Esophagus squamous epithelium (tissue), 5 donors: Measurements from ENCODE around the gene SULT1C3. TPM values are rescaled to one million over a fixed set of nuclear protein-coding genes. Genes with fewer than 3 reads are reported as not detected.

ENCODE experiments used
- DNase-seq: peaks from one replicate; lab custom pipeline; 2025; lab: John Stamatoyannopoulos, UW
- H3K27ac ChIP-seq, 4 donors: fragments of 200-600 bp; sonication (generic); one replicate each; pipeline ENCODE4 v1.5.1; 2016 to 2019; ENCODE audit warnings: mild to moderate bottlenecking in 1 of 4
- H3K27me3 ChIP-seq, 4 donors: fragments of 200-600 bp; sonication (generic); 1 replicate in 3 of 4; 2 replicates in 1 of 4; pipeline versions ENCODE4 v1.5.1 to v1.6.0; 2017 to 2021; ENCODE audit warnings: antibody characterized with exemption in 1 of 4
- H3K36me3 ChIP-seq, 3 donors: fragments of 200-600 bp; sonication (generic); one replicate each; pipeline ENCODE4 v1.5.1; 2016 to 2019
- H3K4me1 ChIP-seq, 3 donors: fragments of 200-600 bp; sonication (generic); one replicate each; pipeline ENCODE4 v1.5.1; 2017 to 2019
- H3K4me3 ChIP-seq, 4 donors: fragments of 200-600 bp; sonication (generic); 1 replicate in 3 of 4; 2 replicates in 1 of 4; pipeline ENCODE4 v1.5.1; 2016 to 2019; ENCODE audit warnings: mild to moderate bottlenecking in 2 of 4, moderate library complexity in 1 of 4
- H3K9me3 ChIP-seq, 3 donors: fragments of 200-600 bp; sonication (generic); one replicate each; pipeline ENCODE4 v1.5.1; 2016 to 2019
- POLR2A ChIP-seq, 4 donors: fragments of 450-650 bp; IDR thresholded peaks; one replicate each; pipeline ENCODE4 v1.6.1; 2017; ENCODE audit warnings: antibody characterized with exemption in 4 of 4, mild to moderate bottlenecking in 4 of 4, moderate library complexity in 3 of 4
- WGBS, 2 donors: methylation state at CpG; one replicate each; pipeline ENCODE4 v1.1.5; 2018; 5-methylcytosine and 5-hydroxymethylcytosine counted together
- intact Hi-C: fragments of 100-400 bp; cut with DNase I; formaldehyde crosslinking; loops from one replicate; pipeline ENCODE4 v1.15.0; 2022
- total RNA-seq, 4 donors: library from RNA; depleted of rRNA; stranded (reverse); fragments of >200 nt; gene quantifications; one replicate each; pipeline ENCODE4 v1.1.0, GENCODE V29; 2016
- TF ChIP-seq, protein P1 (sequence below), 6 experiments: fragments of 450-650 bp in 4 of 6; fragments of 200-600 bp in 2 of 6; sonication (generic) in 2 of 6; IDR thresholded peaks; one replicate each; pipeline ENCODE4 v1.5.1; 2016 to 2019; ENCODE audit warnings: antibody characterized with exemption in 6 of 6, mild to moderate bottlenecking in 4 of 6, moderate library complexity in 4 of 6
- donor health status: DM: yes; HTN: yes; CAD: no.

The SULT1C3 gene
- total RNA-seq, 4 donors from 2014 or later: not detected

DNA sequence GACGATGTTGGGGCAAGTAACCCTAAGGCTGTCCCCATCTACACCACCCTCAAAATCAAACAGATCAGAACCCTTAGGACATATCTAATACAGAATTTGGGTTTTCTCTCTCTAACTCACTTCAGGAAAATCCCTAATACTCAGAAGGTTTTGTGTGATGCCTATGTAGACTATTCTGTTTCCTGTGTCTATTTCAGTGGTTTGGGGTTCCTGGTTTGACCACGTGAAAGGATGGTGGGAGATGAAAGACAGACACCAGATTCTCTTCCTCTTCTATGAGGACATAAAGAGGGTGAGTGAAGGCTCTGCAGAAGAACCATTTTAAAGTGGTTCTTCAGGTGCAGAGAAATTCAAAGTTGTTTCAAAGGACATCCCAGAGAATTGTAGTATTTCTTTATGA is 65.2 kb downstream of the SULT1C3 start:
- no peaks in the 10 kb centered on the region for H3K36me3 ChIP-seq
- TF ChIP-seq POLR2A (IDR thresholded peaks at IDR 0.05): no peak
- TF ChIP-seq, protein P1, sequence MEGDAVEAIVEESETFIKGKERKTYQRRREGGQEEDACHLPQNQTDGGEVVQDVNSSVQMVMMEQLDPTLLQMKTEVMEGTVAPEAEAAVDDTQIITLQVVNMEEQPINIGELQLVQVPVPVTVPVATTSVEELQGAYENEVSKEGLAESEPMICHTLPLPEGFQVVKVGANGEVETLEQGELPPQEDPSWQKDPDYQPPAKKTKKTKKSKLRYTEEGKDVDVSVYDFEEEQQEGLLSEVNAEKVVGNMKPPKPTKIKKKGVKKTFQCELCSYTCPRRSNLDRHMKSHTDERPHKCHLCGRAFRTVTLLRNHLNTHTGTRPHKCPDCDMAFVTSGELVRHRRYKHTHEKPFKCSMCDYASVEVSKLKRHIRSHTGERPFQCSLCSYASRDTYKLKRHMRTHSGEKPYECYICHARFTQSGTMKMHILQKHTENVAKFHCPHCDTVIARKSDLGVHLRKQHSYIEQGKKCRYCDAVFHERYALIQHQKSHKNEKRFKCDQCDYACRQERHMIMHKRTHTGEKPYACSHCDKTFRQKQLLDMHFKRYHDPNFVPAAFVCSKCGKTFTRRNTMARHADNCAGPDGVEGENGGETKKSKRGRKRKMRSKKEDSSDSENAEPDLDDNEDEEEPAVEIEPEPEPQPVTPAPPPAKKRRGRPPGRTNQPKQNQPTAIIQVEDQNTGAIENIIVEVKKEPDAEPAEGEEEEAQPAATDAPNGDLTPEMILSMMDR (IDR thresholded peaks at IDR 0.05): no peak
- H3K9me3 ChIP-seq: no peaks in the 10 kb centered on the region
- intact Hi-C loops: no loop called here
- WGBS, 2 donors: 63 to 80% methylated on average over 2 of the region's 2 CpGs
- H3K27me3 ChIP-seq: no peaks in the 10 kb centered on the region
- H3K4me1 ChIP-seq: no peaks in the 10 kb centered on the region
- H3K27ac ChIP-seq: no peak overlapping the region
- DNase-seq: no peak
- no peak overlapping the region for H3K4me3 ChIP-seq

- Histone ChIP-seq H3K36me3 (no peaks in the 10 kb centered on the region), H3K4me3 (no peak overlapping the region), H3K4me1 (no peaks in the 10 kb centered on the region), H3K27ac (no peak overlapping the region), H3K9me3 (no peaks in the 10 kb centered on the region), H3K27me3 (no peaks in the 10 kb centered on the region)
- TF ChIP-seq POLR2A (IDR thresholded peaks at IDR 0.05): no peak
- DNase-seq: no peak
- intact Hi-C loops: no loop called here
- WGBS, 2 donors: 82 to 83% methylated on average over 2 of the region's 2 CpGs
These were observed 66.1 kb downstream of the SULT1C3 start for GRCh38 chr2:108305901-108306300.

DNA sequence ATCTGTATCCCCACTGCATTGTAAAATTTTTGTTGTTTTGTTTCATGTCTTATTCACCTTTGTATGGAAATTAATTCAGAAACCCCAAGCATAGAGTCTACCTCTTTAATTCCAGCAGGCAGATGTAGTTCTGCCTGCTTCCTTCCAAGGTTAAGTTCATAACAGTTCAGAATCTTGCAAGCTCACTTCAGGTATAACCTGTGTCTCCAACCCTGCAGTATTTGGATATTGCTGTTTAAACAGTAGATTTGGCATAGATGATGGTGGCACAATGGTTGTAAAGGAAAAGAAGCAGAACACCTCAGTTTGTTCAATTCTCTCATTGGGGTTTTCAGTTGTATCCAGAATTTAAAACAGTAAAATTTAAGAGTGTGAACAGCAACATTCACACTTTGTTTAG is 70.1 kb downstream of the SULT1C3 start:
- intact Hi-C loops: no loop called here
- no peaks in the 10 kb centered on the region for H3K9me3 ChIP-seq
- TF ChIP-seq POLR2A (IDR thresholded peaks at IDR 0.05): no peak
- TF ChIP-seq, protein P1 (IDR thresholded peaks at IDR 0.05): no peak
- DNase-seq: no peak
- H3K4me1 ChIP-seq: no peaks in the 10 kb centered on the region
- H3K27ac ChIP-seq: no peak overlapping the region
- H3K4me3 ChIP-seq: no peak overlapping the region
- no peaks in the 10 kb centered on the region for H3K36me3 ChIP-seq
- no peaks in the 10 kb centered on the region for H3K27me3 ChIP-seq

Other genes starting within 250 kb of the SULT1C3 start
- gene SULT1C2, start 48.9 kb downstream of the SULT1C3 start, total RNA-seq: under 1 TPM in 1 of 4 donors, not detected in 3; 0.57 TPM
- 1 to 10 TPM in 2 of 4 donors, under 1 TPM in 1, not detected in 1; 0.31 to 2.1 (median 1.2) TPM for gene SULT1C4, start 138.0 kb downstream of the SULT1C3 start, total RNA-seq
- 10 to 100 TPM; 11.0 to 31.9 (median 13.7) TPM for gene GCC2, start 209.2 kb downstream of the SULT1C3 start, total RNA-seq